GM10847 (cell line): ENCODE measurements around the gene ZNF664.

Experiments
- POLR2A ChIP-seq: IDR thresholded peaks from 2 replicates; pipeline ENCODE4 v1.6.1; 2011; ENCODE audit not compliant: insufficient read length; ENCODE audit errors: extremely low read depth

ZNF664 gene

GRCh38 chr12:123948796-123949769 is 23.9 kb upstream of the ZNF664 start:
- no peak for TF ChIP-seq POLR2A

GRCh38 chr12:123949770-123950165 is 23.2 kb upstream of the ZNF664 start:
- TF ChIP-seq POLR2A = no peak

- TF ChIP-seq POLR2A = no peak
Observed at GRCh38 chr12:123950476-123951349, 22.3 kb upstream of the ZNF664 start.

GRCh38 chr12:123951467-123951866 is 21.5 kb upstream of the ZNF664 start:
- no peak for TF ChIP-seq POLR2A

GRCh38 chr12:123952037-123952436 is 21.0 kb upstream of the ZNF664 start:
- TF ChIP-seq POLR2A = no peak

GRCh38 chr12:123954647-123955350 is 18.2 kb upstream of the ZNF664 start:
- no peak for TF ChIP-seq POLR2A

- no peak for TF ChIP-seq POLR2A
Observed at GRCh38 chr12:123956249-123956648, 16.8 kb upstream of the ZNF664 start.

GRCh38 chr12:123957196-123957595 is 15.8 kb upstream of the ZNF664 start:
- no peak for TF ChIP-seq POLR2A

GRCh38 chr12:123958462-123958861 is 14.6 kb upstream of the ZNF664 start:
- TF ChIP-seq POLR2A = no peak

GRCh38 chr12:123958876-123959275 is 14.1 kb upstream of the ZNF664 start:
- no peak for TF ChIP-seq POLR2A

- TF ChIP-seq POLR2A = no peak
Observed at GRCh38 chr12:123960029-123960735, 12.8 kb upstream of the ZNF664 start.

- no peak for TF ChIP-seq POLR2A
Observed at GRCh38 chr12:123960856-123961255, 12.2 kb upstream of the ZNF664 start.

GRCh38 chr12:123961585-123962345 is 11.2 kb upstream of the ZNF664 start:
- no peak for TF ChIP-seq POLR2A

GRCh38 chr12:123962513-123962912 is 10.5 kb upstream of the ZNF664 start:
- TF ChIP-seq POLR2A = no peak
